CD8-positive, alpha-beta memory T cell (primary cell): ENCODE results near the gene AK2. TPM values are rescaled to one million over a fixed set of nuclear protein-coding genes. Genes with fewer than 3 reads are reported as not detected.
"Not testable (repeated sequence)": the region's sequence is repeated elsewhere in the genome, so short reads cannot be mapped to it uniquely, and the experiment has no call there.

Experiments used
- CTCF ChIA-PET: fragments of 350-600 bp; sonication (Branson Sonifier 250); formaldehyde crosslinking; loops from one replicate; lab custom pipeline; 2021; ENCODE audit warnings: antibody characterized with exemption; lab: Charles Lee
- POLR2A ChIA-PET: fragments of 350-600 bp; sonication (Branson Sonifier 250); formaldehyde crosslinking; loops from one replicate; lab custom pipeline; 2021; ENCODE audit warnings: antibody characterized with exemption; lab: Charles Lee
- DNase-seq, 5 donors: peaks; one replicate each; pipeline versions ENCODE4 v3.0.0 to v3.0.0-alpha.2; 2020 to 2022; ENCODE audit warnings: mixed read lengths in 1 of 5
- H3K27ac ChIP-seq: one replicate; pipeline ENCODE4 v1.7.0; 2013; ENCODE audit warnings: low read depth, mild to moderate bottlenecking, low read length, moderate library complexity
- H3K27me3 ChIP-seq: 2 replicates; pipeline ENCODE4 v1.7.0; 2013; ENCODE audit warnings: low read length, mild to moderate bottlenecking; ENCODE audit not compliant: insufficient read depth, poor library complexity, severe bottlenecking
- H3K36me3 ChIP-seq: 2 replicates; pipeline ENCODE4 v1.7.0; 2013; ENCODE audit warnings: mild to moderate bottlenecking, low read length, moderate library complexity; ENCODE audit not compliant: insufficient read depth
- H3K4me1 ChIP-seq: 2 replicates; pipeline ENCODE4 v1.7.0; 2013; ENCODE audit warnings: mild to moderate bottlenecking, low read length, moderate library complexity; ENCODE audit not compliant: insufficient read depth
- H3K4me3 ChIP-seq: 2 replicates; pipeline ENCODE4 v1.7.0; 2013; ENCODE audit warnings: mild to moderate bottlenecking, low read length
- H3K9me3 ChIP-seq: 2 replicates; pipeline ENCODE4 v1.7.0; 2013; ENCODE audit warnings: mild to moderate bottlenecking, low read length
- H3K27ac Mint-ChIP-seq, 8 donors: one replicate each; pipeline ENCODE4 v1.8.0; 2020 to 2021; ENCODE audit warnings: mixed read lengths in 8 of 8, mild to moderate bottlenecking in 6 of 8, inconsistent platforms in 3 of 8, moderate library complexity in 3 of 8
- H3K27me3 Mint-ChIP-seq, 2 donors: one replicate each; pipeline ENCODE4 v1.8.0; 2020 to 2021; ENCODE audit warnings: mixed read lengths in 2 of 2, mild to moderate bottlenecking in 1 of 2, moderate library complexity in 1 of 2
- H3K36me3 Mint-ChIP-seq, 3 donors: one replicate each; pipeline ENCODE4 v1.8.0; 2020 to 2021; ENCODE audit warnings: mixed read lengths in 3 of 3, inconsistent platforms in 1 of 3, mild to moderate bottlenecking in 1 of 3
- H3K4me1 Mint-ChIP-seq, 3 donors: one replicate each; pipeline ENCODE4 v1.8.0; 2020 to 2021; ENCODE audit warnings: mixed read lengths in 3 of 3, inconsistent platforms in 1 of 3, mild to moderate bottlenecking in 1 of 3
- H3K4me3 Mint-ChIP-seq, 7 donors: one replicate each; pipeline ENCODE4 v1.8.0; 2020 to 2021; ENCODE audit warnings: mixed read lengths in 7 of 7, mild to moderate bottlenecking in 6 of 7, moderate library complexity in 4 of 7, inconsistent platforms in 2 of 7
- H3K9me3 Mint-ChIP-seq, 5 donors: one replicate each; pipeline ENCODE4 v1.8.0; 2020 to 2022; ENCODE audit warnings: mixed read lengths in 5 of 5, mild to moderate bottlenecking in 3 of 5, moderate library complexity in 2 of 5, inconsistent platforms in 1 of 5
- polyA plus RNA-seq: library from polyadenylated mRNA; unstranded; fragments of 300-500 nt; fragmentation: Illumina TruSeq; gene quantifications from one replicate; pipeline ENCODE4 v1.2.3, GENCODE V29; 2021
- total RNA-seq, 2 experiments: library from RNA; stranded (reverse); gene quantifications; one replicate each; pipeline ENCODE4 v1.2.3, GENCODE V29; 2021

AK2 gene
- total and polyA plus RNA-seq, 3 experiments from 2014 or later, result 110 to 305 (median 288) TPM

- ChIA-PET POLR2A (no interaction called here), CTCF (interaction anchor here (1.9 kb wide), 1 partner anchor 26 kb away, joined by 5 read pairs; no protein-coding TSS in a partner anchor)
- H3K9me3 Mint-ChIP-seq, result no peaks in the 10 kb centered on the region
- no peak overlapping the region for H3K27ac Mint-ChIP-seq
- H3K36me3 Mint-ChIP-seq, result peaks cover 0 to 54% (median 5%) of the 10 kb centered on the region in 3 donors
- no peaks in the 10 kb centered on the region for H3K27me3 ChIP-seq
- H3K27me3 Mint-ChIP-seq, result no peaks in the 10 kb centered on the region
- peaks cover 26% of the 10 kb centered on the region for H3K4me1 ChIP-seq
- no peaks in the 10 kb centered on the region for H3K9me3 ChIP-seq
- H3K4me3 ChIP-seq, result no peak overlapping the region
- H3K27ac ChIP-seq, result no peak overlapping the region
- DNase-seq, result no peak
- peaks cover 49 to 81% (median 72%) of the 10 kb centered on the region in 3 donors for H3K4me1 Mint-ChIP-seq
- H3K4me3 Mint-ChIP-seq, result no peak overlapping the region
- peaks cover 14% of the 10 kb centered on the region for H3K36me3 ChIP-seq
These were observed 7.5 kb downstream of the AK2 start for GRCh38 chr1:33029209-33029608.

- H3K9me3 Mint-ChIP-seq, result no peaks in the 10 kb centered on the region
- H3K9me3 ChIP-seq, result no peaks in the 10 kb centered on the region
- CTCF ChIA-PET, result no interaction called here
- peak overlapping the region in 2 of 8 donors; percentile 5 to 78 for H3K27ac Mint-ChIP-seq
- H3K27ac ChIP-seq, result no peak overlapping the region
- no peak overlapping the region for H3K4me3 ChIP-seq
- POLR2A ChIA-PET, result interaction anchor here (0.6 kb wide), 1 partner anchor 1416 kb away, joined by 3 read pairs; no protein-coding TSS in a partner anchor
- peaks cover 17% of the 10 kb centered on the region for H3K36me3 ChIP-seq
- DNase-seq, result no peak
- H3K4me1 ChIP-seq, result peaks cover 9% of the 10 kb centered on the region
- H3K27me3 Mint-ChIP-seq, result no peaks in the 10 kb centered on the region
- H3K4me3 Mint-ChIP-seq, result no peak overlapping the region
- H3K36me3 Mint-ChIP-seq, result peaks cover 0 to 65% (median 15%) of the 10 kb centered on the region in 3 donors
- H3K4me1 Mint-ChIP-seq, result peaks cover 31 to 52% (median 45%) of the 10 kb centered on the region in 3 donors
- H3K27me3 ChIP-seq, result no peaks in the 10 kb centered on the region
These were observed 10.9 kb downstream of the AK2 start for GRCh38 chr1:33025761-33026160.

- Histone ChIP-seq H3K9me3 (no peaks in the 10 kb centered on the region), H3K36me3 (peaks cover 16% of the 10 kb centered on the region), H3K27me3 (no peaks in the 10 kb centered on the region), H3K4me1 (peaks cover 9% of the 10 kb centered on the region), H3K27ac (no peak overlapping the region), H3K4me3 (no peak overlapping the region)
- H3K4me3 Mint-ChIP-seq, result no peak overlapping the region
- H3K27me3 Mint-ChIP-seq, result no peaks in the 10 kb centered on the region
- H3K9me3 Mint-ChIP-seq, result no peaks in the 10 kb centered on the region
- DNase-seq, result no peak
- peaks cover 28 to 46% (median 40%) of the 10 kb centered on the region in 3 donors for H3K4me1 Mint-ChIP-seq
- CTCF ChIA-PET, result no interaction called here
- H3K27ac Mint-ChIP-seq, result peak overlapping the region in 2 of 8 donors; percentile 22 to 80
- POLR2A ChIA-PET, result interaction anchor here (0.6 kb wide), 1 partner anchor 1415 kb away, joined by 3 read pairs; no protein-coding TSS in a partner anchor
- peaks cover 0 to 66% (median 15%) of the 10 kb centered on the region in 3 donors for H3K36me3 Mint-ChIP-seq
These were observed 11.5 kb downstream of the AK2 start for GRCh38 chr1:33025180-33025569.

GRCh38 chr1:33024430-33025179, 12.1 kb downstream of the AK2 start:
- H3K4me3 Mint-ChIP-seq, H3K27me3 Mint-ChIP-seq, H3K27ac ChIP-seq, H3K4me1 ChIP-seq, H3K9me3 ChIP-seq, H3K27me3 ChIP-seq, CTCF ChIA-PET, H3K4me3 ChIP-seq, DNase-seq, H3K9me3 Mint-ChIP-seq: not testable (repeated sequence)
- Mint-ChIP-seq H3K36me3 (peaks cover 3 to 66% (median 15%) of the 10 kb centered on the region in 3 donors), H3K27ac (peak overlapping the region in 4 of 8 donors; percentile 29 to 80 (median 70)), H3K4me1 (peaks cover 23 to 40% (median 34%) of the 10 kb centered on the region in 3 donors)
- peaks cover 20% of the 10 kb centered on the region for H3K36me3 ChIP-seq
- POLR2A ChIA-PET, result interaction anchor here (0.6 kb wide), 1 partner anchor 447 kb away, joined by 6 read pairs; no protein-coding TSS in a partner anchor

- Histone ChIP-seq H3K27me3 (no peaks in the 10 kb centered on the region), H3K4me3 (no peak overlapping the region), H3K4me1 (peaks cover 9% of the 10 kb centered on the region), H3K27ac (no peak overlapping the region), H3K36me3 (peaks cover 37% of the 10 kb centered on the region), H3K9me3 (no peaks in the 10 kb centered on the region)
- peaks cover 12 to 73% (median 22%) of the 10 kb centered on the region in 3 donors for H3K36me3 Mint-ChIP-seq
- CTCF ChIA-PET, result interaction anchor here (0.7 to 1.4 kb wide), 2 partner anchors 63 to 310 kb away, joined by 3 read pairs; no protein-coding TSS in a partner anchor
- no peak for DNase-seq
- no peaks in the 10 kb centered on the region for H3K27me3 Mint-ChIP-seq
- peaks cover 13 to 27% (median 23%) of the 10 kb centered on the region in 3 donors for H3K4me1 Mint-ChIP-seq
- no peak overlapping the region for H3K4me3 Mint-ChIP-seq
- no peaks in the 10 kb centered on the region for H3K9me3 Mint-ChIP-seq
- POLR2A ChIA-PET, result no interaction called here
- peak overlapping the region in 2 of 8 donors; percentile 33 to 38 for H3K27ac Mint-ChIP-seq
These were observed 14.0 kb downstream of the AK2 start for GRCh38 chr1:33022650-33023200.

- Mint-ChIP-seq H3K4me3 (peak overlapping the region in 1 of 7 donors; percentile 13), H3K27ac (peak overlapping the region in 2 of 8 donors; percentile 54 to 55), H3K4me1 (peaks cover 12 to 21% (median 21%) of the 10 kb centered on the region in 3 donors), H3K9me3 (no peaks in the 10 kb centered on the region), H3K27me3 (no peaks in the 10 kb centered on the region), H3K36me3 (peaks cover 12 to 74% (median 25%) of the 10 kb centered on the region in 3 donors)
- Histone ChIP-seq H3K27ac (no peak overlapping the region), H3K4me1 (peaks cover 9% of the 10 kb centered on the region), H3K9me3 (no peaks in the 10 kb centered on the region), H3K27me3 (no peaks in the 10 kb centered on the region), H3K36me3 (peaks cover 40% of the 10 kb centered on the region), H3K4me3 (no peak overlapping the region)
- POLR2A ChIA-PET, result no interaction called here
- CTCF ChIA-PET, result interaction anchor here (1.4 kb wide), 1 partner anchor 64 kb away, joined by 3 read pairs; no protein-coding TSS in a partner anchor
- DNase-seq, result no peak
These were observed 14.9 kb downstream of the AK2 start for GRCh38 chr1:33021567-33022431.

GRCh38 chr1:33018112-33018511, 18.6 kb downstream of the AK2 start:
- no peaks in the 10 kb centered on the region for H3K9me3 Mint-ChIP-seq
- H3K4me3 ChIP-seq, result no peak overlapping the region
- H3K27ac ChIP-seq, result no peak overlapping the region
- CTCF ChIA-PET, result no interaction called here
- POLR2A ChIA-PET, result no interaction called here
- peak overlapping the region in 1 of 8 donors; percentile 43 for H3K27ac Mint-ChIP-seq
- H3K9me3 ChIP-seq, result no peaks in the 10 kb centered on the region
- H3K27me3 Mint-ChIP-seq, result no peaks in the 10 kb centered on the region
- no peak for DNase-seq
- H3K27me3 ChIP-seq, result no peaks in the 10 kb centered on the region
- H3K36me3 Mint-ChIP-seq, result peaks cover 12 to 79% (median 25%) of the 10 kb centered on the region in 3 donors
- no peak overlapping the region for H3K4me3 Mint-ChIP-seq
- H3K4me1 ChIP-seq, result no peaks in the 10 kb centered on the region
- peaks cover 46% of the 10 kb centered on the region for H3K36me3 ChIP-seq
- peaks cover 0 to 2% (median 0%) of the 10 kb centered on the region in 3 donors for H3K4me1 Mint-ChIP-seq
